Neural crest cell (in vitro differentiated cells): ENCODE results near the gene SUMO1. TPM values are rescaled to one million over a fixed set of nuclear protein-coding genes. Genes with fewer than 3 reads are reported as not detected.

Experiments
- DNase-seq: peaks from one replicate; pipeline ENCODE4 v3.0.0; 2021; ENCODE audit warnings: low read depth, mixed read lengths, low spot score
- H3K27ac Mint-ChIP-seq: one replicate; pipeline ENCODE4 v1.8.0; 2021; ENCODE audit warnings: mild to moderate bottlenecking, mixed read lengths; ENCODE audit not compliant: unreplicated experiment
- H3K27me3 Mint-ChIP-seq: 2 replicates; pipeline ENCODE4 v1.8.0; 2021; ENCODE audit warnings: low read depth, mild to moderate bottlenecking, mixed read lengths
- H3K36me3 Mint-ChIP-seq: 2 replicates; pipeline ENCODE4 v1.8.0; 2021; ENCODE audit warnings: low read depth, mild to moderate bottlenecking, mixed read lengths
- H3K4me1 Mint-ChIP-seq: 2 replicates; pipeline ENCODE4 v1.8.0; 2021; ENCODE audit warnings: mixed read lengths
- H3K4me3 Mint-ChIP-seq: one replicate; pipeline ENCODE4 v1.8.0; 2021; ENCODE audit warnings: mild to moderate bottlenecking, mixed read lengths
- H3K9me3 Mint-ChIP-seq: 2 replicates; pipeline ENCODE4 v1.8.0; 2021; ENCODE audit warnings: mixed read lengths
- total RNA-seq: library from RNA; stranded (reverse); gene quantifications from 2 replicates; pipeline ENCODE4 v1.2.1, GENCODE V29; 2021
- TF ChIP-seq, protein P1 (sequence below): fragments of 200-600 bp; sonication (generic); conservative IDR thresholded peaks from 2 replicates; pipeline ENCODE4 v1.5.0; 2021; ENCODE audit warnings: antibody characterized with exemption, mild to moderate bottlenecking

Gene SUMO1
- total RNA-seq, 1 donor from 2014 or later = 128 TPM

GRCh38 chr2:202185156-202185555 lies 53.2 kb downstream of the SUMO1 start:
- H3K4me3 Mint-ChIP-seq = no peak overlapping the region
- H3K36me3 Mint-ChIP-seq = peaks cover 3% of the 10 kb centered on the region
- H3K27ac Mint-ChIP-seq = no peak overlapping the region
- H3K27me3 Mint-ChIP-seq = no peaks in the 10 kb centered on the region
- DNase-seq = no peak
- TF ChIP-seq, protein P1, sequence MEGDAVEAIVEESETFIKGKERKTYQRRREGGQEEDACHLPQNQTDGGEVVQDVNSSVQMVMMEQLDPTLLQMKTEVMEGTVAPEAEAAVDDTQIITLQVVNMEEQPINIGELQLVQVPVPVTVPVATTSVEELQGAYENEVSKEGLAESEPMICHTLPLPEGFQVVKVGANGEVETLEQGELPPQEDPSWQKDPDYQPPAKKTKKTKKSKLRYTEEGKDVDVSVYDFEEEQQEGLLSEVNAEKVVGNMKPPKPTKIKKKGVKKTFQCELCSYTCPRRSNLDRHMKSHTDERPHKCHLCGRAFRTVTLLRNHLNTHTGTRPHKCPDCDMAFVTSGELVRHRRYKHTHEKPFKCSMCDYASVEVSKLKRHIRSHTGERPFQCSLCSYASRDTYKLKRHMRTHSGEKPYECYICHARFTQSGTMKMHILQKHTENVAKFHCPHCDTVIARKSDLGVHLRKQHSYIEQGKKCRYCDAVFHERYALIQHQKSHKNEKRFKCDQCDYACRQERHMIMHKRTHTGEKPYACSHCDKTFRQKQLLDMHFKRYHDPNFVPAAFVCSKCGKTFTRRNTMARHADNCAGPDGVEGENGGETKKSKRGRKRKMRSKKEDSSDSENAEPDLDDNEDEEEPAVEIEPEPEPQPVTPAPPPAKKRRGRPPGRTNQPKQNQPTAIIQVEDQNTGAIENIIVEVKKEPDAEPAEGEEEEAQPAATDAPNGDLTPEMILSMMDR = no peak
- H3K4me1 Mint-ChIP-seq = no peaks in the 10 kb centered on the region
- H3K9me3 Mint-ChIP-seq = peaks cover 4% of the 10 kb centered on the region

DNA sequence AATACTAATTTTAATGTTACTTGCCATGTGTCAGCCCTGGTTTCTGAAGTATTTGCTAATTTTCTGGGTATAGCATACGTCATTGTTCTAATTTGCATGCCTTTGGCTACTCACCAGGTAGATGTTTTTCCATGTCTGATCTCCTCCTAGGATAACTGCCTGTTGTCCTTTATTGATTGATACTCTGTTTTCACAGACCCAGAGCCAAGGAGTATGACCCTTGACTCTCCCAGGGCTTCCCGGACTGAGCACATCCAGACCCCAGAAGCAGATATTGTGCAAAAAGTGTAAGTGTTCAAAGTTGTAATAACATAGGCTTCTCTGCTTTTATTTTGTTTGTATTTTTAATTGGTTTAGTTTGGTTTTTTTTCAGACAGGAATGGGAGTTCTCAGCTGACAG lies 53.8 kb downstream of the SUMO1 start:
- H3K27me3 Mint-ChIP-seq = no peaks in the 10 kb centered on the region
- H3K9me3 Mint-ChIP-seq = peaks cover 4% of the 10 kb centered on the region
- no peaks in the 10 kb centered on the region for H3K4me1 Mint-ChIP-seq
- DNase-seq = no peak
- H3K27ac Mint-ChIP-seq = no peak overlapping the region
- TF ChIP-seq, protein P1 = no peak
- peaks cover 3% of the 10 kb centered on the region for H3K36me3 Mint-ChIP-seq
- H3K4me3 Mint-ChIP-seq = no peak overlapping the region

DNA sequence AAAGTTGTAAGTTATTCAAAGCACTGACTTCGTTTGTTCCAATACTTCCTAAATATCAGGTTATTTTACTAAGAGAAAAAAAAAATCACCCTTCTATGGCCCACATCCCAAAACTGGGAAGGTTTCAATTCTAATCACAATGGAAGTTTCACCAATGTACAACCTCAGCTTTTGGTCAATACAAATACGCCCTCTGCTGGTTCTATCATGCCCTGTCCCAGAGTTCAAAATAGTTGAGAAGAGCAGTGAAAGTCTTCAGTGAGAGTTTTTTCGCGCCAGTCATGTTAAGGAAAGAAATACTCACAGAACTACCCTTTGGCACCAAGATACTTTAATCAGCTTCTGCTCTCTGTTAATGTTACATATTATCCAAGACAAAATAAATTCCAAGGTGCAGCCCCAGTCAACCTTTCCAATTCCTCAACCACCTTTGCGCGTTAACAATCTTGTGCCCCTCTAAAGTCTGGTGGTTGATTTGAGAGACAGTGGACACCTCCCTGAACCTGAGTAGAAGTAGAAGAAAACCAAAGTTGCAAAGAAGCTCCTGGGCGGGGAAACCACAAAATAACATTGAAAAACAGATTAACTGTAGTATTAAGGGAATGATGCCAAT lies 59.9 kb downstream of the SUMO1 start:
- Mint-ChIP-seq H3K36me3 (peaks cover 5% of the 10 kb centered on the region), H3K9me3 (peaks cover 7% of the 10 kb centered on the region), H3K27me3 (no peaks in the 10 kb centered on the region), H3K4me1 (no peaks in the 10 kb centered on the region), H3K4me3 (no peak overlapping the region), H3K27ac (no peak overlapping the region)
- TF ChIP-seq, protein P1 = peak; percentile 95
- peak; percentile 61 for DNase-seq

- no peak for DNase-seq
- H3K4me1 Mint-ChIP-seq = peaks cover 15% of the 10 kb centered on the region
- peaks cover 2% of the 10 kb centered on the region for H3K36me3 Mint-ChIP-seq
- H3K4me3 Mint-ChIP-seq = no peak overlapping the region
- H3K9me3 Mint-ChIP-seq = peaks cover 4% of the 10 kb centered on the region
- no peak overlapping the region for H3K27ac Mint-ChIP-seq
- peaks cover 6% of the 10 kb centered on the region for H3K27me3 Mint-ChIP-seq
- TF ChIP-seq, protein P1 = no peak
Observed at GRCh38 chr2:202172439-202173211, 65.8 kb downstream of the SUMO1 start.

GRCh38 chr2:202171241-202171825 lies 67.1 kb downstream of the SUMO1 start:
- TF ChIP-seq, protein P1 = no peak
- Mint-ChIP-seq H3K4me3 (peak overlapping the region; percentile 20), H3K27me3 (peaks cover 6% of the 10 kb centered on the region), H3K27ac (no peak overlapping the region), H3K4me1 (peaks cover 15% of the 10 kb centered on the region), H3K36me3 (peaks cover under 1% of the 10 kb centered on the region), H3K9me3 (peaks cover under 1% of the 10 kb centered on the region)
- peak; percentile 54 for DNase-seq
